BLaER1 treated with 17β-estradiol and CSF1 and Interleukin-3, amounts not matched to agents 10 nM and 100 nM (cell line): ENCODE measurements around the gene DENND6B.

Experiments
- H3K27ac ChIP-seq, 11 experiments: shearing (Covaris generic); formaldehyde crosslinking; 2 replicates each; pipeline ENCODE4 v1.8.1; 2022
- H3K27me3 ChIP-seq, 11 experiments: shearing (Covaris generic); formaldehyde crosslinking; 2 replicates each; pipeline ENCODE4 v1.8.1; 2022
- H3K36me3 ChIP-seq, 11 experiments: shearing (Covaris generic); formaldehyde crosslinking; 2 replicates each; pipeline ENCODE4 v1.8.1; 2022
- H3K4me1 ChIP-seq, 10 experiments: shearing (Covaris generic); formaldehyde crosslinking; 2 replicates each; pipeline ENCODE4 v1.8.1; 2022
- H3K4me2 ChIP-seq, 11 experiments: shearing (Covaris generic); formaldehyde crosslinking; 2 replicates each; pipeline ENCODE4 v1.8.1; 2022
- H3K4me3 ChIP-seq, 10 experiments: shearing (Covaris generic); formaldehyde crosslinking; 2 replicates each; pipeline ENCODE4 v1.8.1; 2022
- H3K9ac ChIP-seq, 11 experiments: shearing (Covaris generic); formaldehyde crosslinking; 2 replicates each; pipeline ENCODE4 v1.8.1; 2022
- H3K9me3 ChIP-seq, 11 experiments: shearing (Covaris generic); formaldehyde crosslinking; replicated peaks in 1 of 11; 2 replicates each; pipeline ENCODE4 v1.8.1; 2022
- H4K20me1 ChIP-seq, 11 experiments: shearing (Covaris generic); formaldehyde crosslinking; 2 replicates each; pipeline ENCODE4 v1.8.1; 2022
- Cebpa-rat ChIP-seq, 11 experiments: shearing (Covaris generic); IDR thresholded peaks; 2 replicates each; pipeline ENCODE4 v1.8.1; 2022

Gene DENND6B

GRCh38 chr22:50267591-50268390 is 59.0 kb downstream of the DENND6B start:
- Histone ChIP-seq H3K4me1 (peaks cover 38 to 72% (median 65%) of the 10 kb centered on the region in 10 experiments), H3K9me3 (peaks cover 0 to 8% (median 0%) of the 10 kb centered on the region in 11 experiments; a peak in 3 of 22 replicates), H3K4me3 (no peak overlapping the region), H4K20me1 (peaks cover 4 to 39% (median 21%) of the 10 kb centered on the region in 11 experiments; a peak in 17 of 22 replicates), H3K4me2 (peak overlapping the region in 6 of 11 experiments; percentile 4 to 100 (median 100); a peak in 4 of 22 replicates), H3K9ac (no peak overlapping the region), H3K27me3 (peaks cover 0 to 10% (median 6%) of the 10 kb centered on the region in 11 experiments; a peak in 7 of 22 replicates), H3K36me3 (peaks cover 0 to 17% (median 7%) of the 10 kb centered on the region in 11 experiments; a peak in 8 of 22 replicates), H3K27ac (no peak overlapping the region)
- no peak for TF ChIP-seq Cebpa-rat (IDR thresholded peaks at IDR 0.05)

GRCh38 chr22:50266994-50267393 is 59.8 kb downstream of the DENND6B start:
- Histone ChIP-seq H3K27ac (no peak overlapping the region), H3K9me3 (peaks cover 0 to 8% (median 0%) of the 10 kb centered on the region in 11 experiments; a peak in 3 of 22 replicates), H3K4me3 (no peak overlapping the region), H4K20me1 (peaks cover 0 to 31% (median 18%) of the 10 kb centered on the region in 11 experiments; a peak in 13 of 22 replicates), H3K4me2 (no peak overlapping the region), H3K9ac (no peak overlapping the region), H3K27me3 (peaks cover 0 to 10% (median 6%) of the 10 kb centered on the region in 11 experiments; a peak in 7 of 22 replicates), H3K36me3 (peaks cover 0 to 17% (median 7%) of the 10 kb centered on the region in 11 experiments; a peak in 8 of 22 replicates), H3K4me1 (peaks cover 38 to 72% (median 65%) of the 10 kb centered on the region in 10 experiments)
- TF ChIP-seq Cebpa-rat (IDR thresholded peaks at IDR 0.05) = no peak

- Histone ChIP-seq H3K9me3 (peaks cover 0 to 8% (median 0%) of the 10 kb centered on the region in 11 experiments; a peak in 3 of 22 replicates), H3K27me3 (no peaks in the 10 kb centered on the region), H3K36me3 (peaks cover 0 to 17% (median 7%) of the 10 kb centered on the region in 11 experiments; a peak in 8 of 22 replicates), H4K20me1 (peaks cover 0 to 24% (median 13%) of the 10 kb centered on the region in 11 experiments; a peak in 11 of 22 replicates), H3K27ac (no peak overlapping the region), H3K4me1 (peaks cover 29 to 66% (median 59%) of the 10 kb centered on the region in 10 experiments), H3K4me2 (peak overlapping the region in 6 of 11 experiments; percentile 6 to 43 (median 14); a peak in 5 of 22 replicates), H3K4me3 (no peak overlapping the region), H3K9ac (0 out of 22 replicates have a peak overlapping the region, but pooled peaks of 1 of the 11 experiments have one; percentile 10)
- no peak for TF ChIP-seq Cebpa-rat (IDR thresholded peaks at IDR 0.05)
These were observed 61.7 kb downstream of the DENND6B start for GRCh38 chr22:50264946-50265669.

GRCh38 chr22:50264104-50264745 is 62.6 kb downstream of the DENND6B start:
- H3K9me3 ChIP-seq = peaks cover 0 to 8% (median 0%) of the 10 kb centered on the region in 11 experiments; a peak in 3 of 22 replicates
- peaks cover 30 to 65% (median 57%) of the 10 kb centered on the region in 10 experiments for H3K4me1 ChIP-seq
- H4K20me1 ChIP-seq = peaks cover 2 to 29% (median 14%) of the 10 kb centered on the region in 11 experiments; a peak in 14 of 22 replicates
- H3K9ac ChIP-seq = no peak overlapping the region
- 0 out of 22 replicates have a peak overlapping the region, but pooled peaks of 2 of the 11 experiments have one; percentile 7 for H3K4me2 ChIP-seq
- H3K4me3 ChIP-seq = no peak overlapping the region
- no peak overlapping the region for H3K27ac ChIP-seq
- TF ChIP-seq Cebpa-rat (IDR thresholded peaks at IDR 0.05) = no peak
- peaks cover 0 to 19% (median 7%) of the 10 kb centered on the region in 11 experiments; a peak in 8 of 22 replicates for H3K36me3 ChIP-seq
- no peaks in the 10 kb centered on the region for H3K27me3 ChIP-seq

GRCh38 chr22:50262973-50263617 is 63.7 kb downstream of the DENND6B start:
- H3K27me3 ChIP-seq = no peaks in the 10 kb centered on the region

GRCh38 chr22:50262460-50262911 is 64.3 kb downstream of the DENND6B start:
- Histone ChIP-seq H3K27me3 (no peaks in the 10 kb centered on the region), H3K4me1 (peaks cover 36 to 62% (median 45%) of the 10 kb centered on the region in 10 experiments), H3K4me3 (peak overlapping the region in 8 of 10 experiments; percentile 71 to 80 (median 76); a peak in 15 of 20 replicates), H3K9me3 (peaks cover 0 to 8% (median 0%) of the 10 kb centered on the region in 11 experiments; a peak in 3 of 22 replicates), H3K9ac (peak overlapping the region in 10 of 11 experiments; percentile 60 to 86 (median 82); a peak in 16 of 22 replicates), H3K36me3 (peaks cover 0 to 37% (median 16%) of the 10 kb centered on the region in 11 experiments; a peak in 15 of 22 replicates), H3K27ac (peak overlapping the region in 8 of 11 experiments; percentile 2 to 81 (median 61); a peak in 10 of 22 replicates), H3K4me2 (peak overlapping the region; percentile 92 to 99 (median 97)), H4K20me1 (peaks cover 9 to 40% (median 24%) of the 10 kb centered on the region in 11 experiments; a peak in 15 of 22 replicates)
- no peak for TF ChIP-seq Cebpa-rat (IDR thresholded peaks at IDR 0.05)

More at GRCh38 chr22:50262973-50263617, 63.7 kb downstream of the DENND6B start:
- Histone ChIP-seq H3K36me3 (peaks cover 0 to 31% (median 11%) of the 10 kb centered on the region in 11 experiments; a peak in 9 of 22 replicates), H3K9ac (peak overlapping the region in 8 of 11 experiments; percentile 12 to 86 (median 82); a peak in 10 of 22 replicates), H3K4me2 (peak overlapping the region; percentile 92 to 99 (median 97)), H4K20me1 (peaks cover 9 to 34% (median 23%) of the 10 kb centered on the region in 11 experiments; a peak in 15 of 22 replicates), H3K4me1 (peaks cover 36 to 62% (median 46%) of the 10 kb centered on the region in 10 experiments), H3K4me3 (peak overlapping the region in 4 of 10 experiments; percentile 73 to 78 (median 75); a peak in 6 of 20 replicates), H3K27ac (peak overlapping the region in 7 of 11 experiments; percentile 2 to 81 (median 60); a peak in 9 of 22 replicates), H3K9me3 (peaks cover 0 to 8% (median 0%) of the 10 kb centered on the region in 11 experiments; a peak in 3 of 22 replicates)
- TF ChIP-seq Cebpa-rat (IDR thresholded peaks at IDR 0.05) = no peak
